ENCODE results near the gene CNP. TPM values are rescaled to one million over a fixed set of nuclear protein-coding genes. Genes with fewer than 3 reads are reported as not detected.
"Not testable (repeated sequence)": the region's sequence is repeated elsewhere in the genome, so short reads cannot be mapped to it uniquely, and the experiment has no call there.

The CNP gene
- total RNA-seq, 1 donor from 2014 or later: 84.3 TPM

DNA sequence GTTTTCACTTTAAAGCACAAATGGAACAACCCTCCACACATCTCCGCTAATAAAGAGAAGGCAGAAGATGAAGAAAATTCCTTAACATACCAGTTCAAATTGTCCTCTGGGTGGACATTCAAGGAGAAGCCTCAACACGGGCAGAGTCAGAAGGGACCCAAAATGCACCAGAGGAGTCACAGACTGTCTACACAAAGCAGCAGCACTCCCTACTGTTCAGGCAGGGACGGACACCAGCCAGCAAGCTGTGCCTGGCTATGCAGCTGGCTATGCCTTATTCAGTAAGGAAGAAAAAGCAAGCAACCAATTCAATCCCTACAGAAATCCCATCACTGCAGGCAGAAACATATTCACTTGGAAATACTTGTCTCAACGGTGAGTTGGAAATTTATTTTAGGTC is 42.6 kb downstream of the CNP start:
- Mint-ChIP-seq H3K27me3 (no peaks in the 10 kb centered on the region), H3K27ac (no peak overlapping the region), H3K4me1 (ENCODE audit: unreplicated experiment) (peaks cover 21% of the 10 kb centered on the region), H3K9me3 (no peaks in the 10 kb centered on the region), H3K4me3 (no peak overlapping the region), H3K36me3 (peaks cover 9% of the 10 kb centered on the region)
- TF ChIP-seq, protein P1, sequence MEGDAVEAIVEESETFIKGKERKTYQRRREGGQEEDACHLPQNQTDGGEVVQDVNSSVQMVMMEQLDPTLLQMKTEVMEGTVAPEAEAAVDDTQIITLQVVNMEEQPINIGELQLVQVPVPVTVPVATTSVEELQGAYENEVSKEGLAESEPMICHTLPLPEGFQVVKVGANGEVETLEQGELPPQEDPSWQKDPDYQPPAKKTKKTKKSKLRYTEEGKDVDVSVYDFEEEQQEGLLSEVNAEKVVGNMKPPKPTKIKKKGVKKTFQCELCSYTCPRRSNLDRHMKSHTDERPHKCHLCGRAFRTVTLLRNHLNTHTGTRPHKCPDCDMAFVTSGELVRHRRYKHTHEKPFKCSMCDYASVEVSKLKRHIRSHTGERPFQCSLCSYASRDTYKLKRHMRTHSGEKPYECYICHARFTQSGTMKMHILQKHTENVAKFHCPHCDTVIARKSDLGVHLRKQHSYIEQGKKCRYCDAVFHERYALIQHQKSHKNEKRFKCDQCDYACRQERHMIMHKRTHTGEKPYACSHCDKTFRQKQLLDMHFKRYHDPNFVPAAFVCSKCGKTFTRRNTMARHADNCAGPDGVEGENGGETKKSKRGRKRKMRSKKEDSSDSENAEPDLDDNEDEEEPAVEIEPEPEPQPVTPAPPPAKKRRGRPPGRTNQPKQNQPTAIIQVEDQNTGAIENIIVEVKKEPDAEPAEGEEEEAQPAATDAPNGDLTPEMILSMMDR (conservative IDR thresholded peaks at IDR 0.05): no peak
- DNase-seq (ENCODE audit: extremely low spot score, unreplicated experiment): no peak

DNA sequence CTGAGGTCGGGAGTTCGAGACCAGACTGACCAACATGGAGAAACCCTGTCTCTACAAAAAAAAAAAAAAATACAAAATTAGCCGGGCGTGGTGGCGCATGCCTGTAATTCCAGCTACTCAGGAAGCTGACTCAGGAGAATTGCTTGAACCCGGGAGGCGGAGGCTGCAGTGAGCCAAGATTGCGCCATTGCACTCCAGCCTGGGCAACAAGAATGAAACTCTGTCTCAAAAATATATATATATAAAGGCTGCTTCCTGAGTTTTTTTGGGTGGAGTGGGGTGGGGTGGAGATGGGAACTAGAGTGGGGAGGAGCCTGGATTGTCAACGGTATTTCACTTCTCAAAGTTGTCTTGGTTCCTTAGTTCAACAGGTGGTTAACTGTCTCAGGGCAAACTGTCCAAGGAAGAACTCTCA is 43.7 kb downstream of the CNP start:
- not testable (repeated sequence) for H3K4me3 Mint-ChIP-seq; H3K9me3 Mint-ChIP-seq; H3K36me3 Mint-ChIP-seq; DNase-seq (ENCODE audit: extremely low spot score, unreplicated experiment); H3K27me3 Mint-ChIP-seq
- Mint-ChIP-seq H3K27ac (peak overlapping the region; percentile 5), H3K4me1 (ENCODE audit: unreplicated experiment) (peaks cover 15% of the 10 kb centered on the region)

DNA sequence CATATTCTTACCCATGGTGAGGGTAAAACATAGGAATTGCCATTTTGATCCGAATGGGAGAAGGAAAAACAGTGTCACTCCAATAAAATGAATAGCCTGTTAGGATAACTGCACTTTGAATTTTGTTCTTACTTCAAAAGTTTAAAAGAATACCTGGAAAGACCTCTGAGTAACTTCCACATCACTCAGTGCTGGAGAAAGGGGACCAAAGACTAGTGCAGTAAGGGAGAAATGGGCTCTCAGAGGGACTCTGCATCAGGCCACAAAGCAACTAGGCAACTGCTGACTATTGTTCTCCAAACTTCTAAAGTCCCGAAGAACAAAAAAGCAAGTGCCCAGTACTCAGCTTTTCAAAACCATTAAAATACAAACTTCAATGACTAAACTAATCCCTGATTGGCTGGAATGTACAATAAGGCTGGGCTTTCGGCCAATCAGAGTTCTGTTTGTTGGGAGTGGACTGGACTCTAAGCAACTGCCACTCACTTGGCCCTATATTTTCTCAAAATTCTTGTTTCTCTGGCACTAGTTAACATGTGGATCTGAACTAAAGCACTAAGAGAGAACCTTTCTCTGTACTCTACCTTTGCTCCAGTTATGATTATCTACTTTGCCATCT is 44.4 kb downstream of the CNP start:
- TF ChIP-seq, protein P1 (conservative IDR thresholded peaks at IDR 0.05): no peak
- Mint-ChIP-seq H3K27ac (peak overlapping the region; percentile 5), H3K4me1 (ENCODE audit: unreplicated experiment) (peaks cover 17% of the 10 kb centered on the region), H3K36me3 (peaks cover 9% of the 10 kb centered on the region), H3K9me3 (no peaks in the 10 kb centered on the region), H3K4me3 (peak overlapping the region; percentile 3), H3K27me3 (no peaks in the 10 kb centered on the region)
- DNase-seq (ENCODE audit: extremely low spot score, unreplicated experiment): no peak

DNA sequence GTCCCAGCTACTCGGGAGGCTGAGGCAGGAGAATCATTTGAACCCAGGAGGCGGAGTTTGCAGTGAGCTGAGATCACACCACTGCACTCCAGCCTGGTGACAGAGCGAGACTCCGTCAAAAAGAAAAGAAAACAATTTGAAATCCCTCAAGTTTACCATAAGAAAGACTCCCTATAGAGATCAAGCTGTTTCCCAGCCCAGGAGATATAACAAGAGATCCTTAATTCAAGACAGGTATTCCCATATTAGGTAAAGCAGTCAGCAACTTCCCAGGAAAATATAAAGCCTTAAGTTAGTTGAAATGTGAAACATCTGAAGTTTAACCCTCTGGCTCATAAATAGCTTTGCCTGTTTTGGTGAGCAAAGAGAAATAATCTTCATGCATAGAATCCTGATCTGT is 45.8 kb downstream of the CNP start:
- not testable (repeated sequence) for H3K4me3 Mint-ChIP-seq; H3K27ac Mint-ChIP-seq; DNase-seq (ENCODE audit: extremely low spot score, unreplicated experiment); H3K36me3 Mint-ChIP-seq; H3K9me3 Mint-ChIP-seq; H3K27me3 Mint-ChIP-seq
- peaks cover 18% of the 10 kb centered on the region for H3K4me1 Mint-ChIP-seq (ENCODE audit: unreplicated experiment)

DNA sequence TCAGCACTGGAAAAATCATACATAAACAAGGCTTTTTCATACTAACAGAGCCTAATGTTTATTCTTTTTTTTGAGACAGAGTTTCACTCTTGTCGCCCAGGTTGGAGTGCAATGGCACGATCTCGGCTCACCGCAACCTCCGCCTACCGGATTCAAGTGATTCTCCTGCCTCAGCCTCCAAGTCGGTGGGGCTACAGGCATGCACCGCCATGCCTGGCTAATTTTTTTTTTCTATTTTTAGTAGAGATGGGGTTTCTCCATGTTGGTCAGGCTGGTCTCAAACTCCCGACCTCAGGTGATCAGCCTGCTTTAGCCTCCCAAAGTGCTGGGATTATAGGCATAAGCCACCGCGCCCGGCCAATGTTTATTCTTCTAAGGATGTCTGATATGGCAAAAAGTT is 47.1 kb downstream of the CNP start:
- Mint-ChIP-seq H3K27ac (peak overlapping the region; percentile 46), H3K4me1 (ENCODE audit: unreplicated experiment) (peaks cover 21% of the 10 kb centered on the region), H3K4me3 (peak overlapping the region; percentile 40)
- DNase-seq (ENCODE audit: extremely low spot score, unreplicated experiment); H3K36me3 Mint-ChIP-seq; H3K27me3 Mint-ChIP-seq; H3K9me3 Mint-ChIP-seq: not testable (repeated sequence)

DNA sequence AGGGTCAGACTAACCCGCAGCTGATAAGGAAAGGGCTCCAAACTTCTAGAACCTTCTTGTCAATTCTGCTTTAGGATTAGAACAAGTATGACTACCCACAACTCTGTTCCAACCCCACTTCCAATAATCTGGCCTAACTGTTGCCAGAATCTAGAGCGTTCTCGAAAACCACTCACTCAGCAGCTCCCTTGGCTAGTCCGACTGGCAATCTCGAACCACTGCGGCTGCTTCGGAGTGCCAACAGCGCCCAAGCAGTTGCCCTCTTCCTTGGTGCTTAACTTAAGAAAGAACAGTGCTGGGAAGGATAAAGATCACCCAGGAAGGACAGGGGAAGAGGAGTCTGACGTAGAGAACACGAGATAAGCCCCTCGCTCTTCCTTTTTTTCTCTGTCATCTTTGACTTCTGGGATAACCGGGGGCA is 49.8 kb downstream of the CNP start:
- peak overlapping the region; percentile 99 for H3K4me3 Mint-ChIP-seq
- H3K36me3 Mint-ChIP-seq: no peaks in the 10 kb centered on the region
- peak overlapping the region; percentile 99 for H3K27ac Mint-ChIP-seq
- H3K9me3 Mint-ChIP-seq: no peaks in the 10 kb centered on the region
- H3K27me3 Mint-ChIP-seq: no peaks in the 10 kb centered on the region
- TF ChIP-seq, protein P1 (conservative IDR thresholded peaks at IDR 0.05): no peak
- peaks cover 26% of the 10 kb centered on the region for H3K4me1 Mint-ChIP-seq (ENCODE audit: unreplicated experiment)
- no peak for DNase-seq (ENCODE audit: extremely low spot score, unreplicated experiment)

DNA sequence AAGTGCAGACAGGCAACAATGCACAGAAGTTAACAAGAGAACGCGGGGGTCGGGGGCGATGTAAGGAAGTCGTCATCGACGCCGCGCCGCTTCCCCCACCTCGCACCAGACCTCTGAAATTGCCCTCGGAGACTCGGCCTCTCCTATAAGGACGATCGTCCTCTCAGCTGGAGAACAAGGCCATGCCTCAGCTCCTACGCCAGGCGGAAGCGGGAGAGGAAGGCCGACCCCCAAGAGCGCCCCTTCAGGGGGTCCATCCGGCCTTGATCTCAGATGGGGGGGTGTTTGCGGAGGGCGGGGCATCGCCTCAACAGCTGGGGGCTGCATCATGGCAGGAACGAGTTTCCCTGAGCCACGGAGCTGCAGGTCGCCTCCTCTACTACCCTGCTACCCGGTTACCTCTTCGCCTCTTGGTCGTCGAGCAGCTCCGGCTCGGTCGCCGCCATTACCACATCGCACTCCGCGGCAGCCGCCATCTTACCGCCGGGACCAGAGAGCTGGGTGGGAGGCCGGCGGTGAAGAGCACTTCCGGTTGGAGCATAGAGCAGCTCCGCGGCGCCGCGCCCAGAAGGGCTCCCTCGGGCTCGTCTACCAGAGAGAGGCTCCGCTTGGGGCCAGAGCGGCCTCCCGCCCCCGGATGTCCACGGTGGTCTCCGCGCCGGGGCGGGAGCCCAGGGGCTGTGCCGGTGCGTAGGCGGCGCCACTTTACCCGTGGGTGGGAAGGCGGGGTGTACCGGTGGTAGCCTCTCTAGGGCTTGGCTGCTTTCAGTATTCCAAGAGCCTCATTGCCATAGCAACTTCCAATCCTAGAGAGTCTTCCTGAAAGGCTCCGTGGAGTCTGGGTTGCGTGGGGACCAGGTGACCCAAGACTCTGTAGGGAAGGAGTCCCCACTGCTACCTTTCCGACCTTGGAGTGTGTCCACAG is 50.6 kb downstream of the CNP start, which contains the start of gene DNAJC7:
DNAJC7 (minus strand) TSS at position 499 of the 925 bp plus-strand sequence; CDS start at position 476, 23 bp downstream.
- Mint-ChIP-seq H3K9me3 (no peaks in the 10 kb centered on the region), H3K27me3 (no peaks in the 10 kb centered on the region), H3K27ac (peak within 1 kb of the TSS; percentile 99), H3K36me3 (no peaks in the 10 kb centered on the region), H3K4me3 (peak within 1 kb of the TSS; percentile 99), H3K4me1 (ENCODE audit: unreplicated experiment) (peaks cover 26% of the 10 kb centered on the region)
- DNase-seq (ENCODE audit: extremely low spot score, unreplicated experiment): peak; percentile 91
- TF ChIP-seq, protein P1 (conservative IDR thresholded peaks at IDR 0.05): no peak

All from type B pancreatic cell (in vitro differentiated cells).